Measurements from ENCODE around the gene SCARF2.

- no peak for TF ChIP-seq CTCF (IDR thresholded peaks at IDR 0.05)
- no peak for TF ChIP-seq PRDM15 (CRISPR knock-in tag; IDR thresholded peaks at IDR 0.05)
- TF ChIP-seq NR2C2 (CRISPR knock-in tag; IDR thresholded peaks at IDR 0.05): no peak
- TF ChIP-seq CBFB (CRISPR knock-in tag; IDR thresholded peaks at IDR 0.05; ENCODE audit: low read depth): no peak
- TF ChIP-seq TEAD4 (CRISPR knock-in tag; IDR thresholded peaks at IDR 0.05): no peak
- no peak for TF ChIP-seq NR3C1 (CRISPR knock-in tag; conservative IDR thresholded peaks at IDR 0.05; ENCODE audit: low read depth)
- TF ChIP-seq CREB1 (CRISPR knock-in tag; IDR thresholded peaks at IDR 0.05): no peak
These were observed 52.8 kb downstream of the SCARF2 start for GRCh38 chr22:20384865-20385264.

Measured in WTC11 (cell line).